Liver (tissue), 9 donors: ENCODE results near the gene SHFL. TPM values are rescaled to one million over a fixed set of nuclear protein-coding genes. Genes with fewer than 3 reads are reported as not detected.

Experiments used
- DNase-seq: peaks from one replicate; pipeline ENCODE4 v3.0.0-alpha.2; 2017; ENCODE audit warnings: low spot score
- H3K27ac ChIP-seq, 2 donors: one replicate each; pipeline ENCODE4 v1.7.0; 2013; ENCODE audit warnings: inconsistent platforms in 2 of 2, low read length in 2 of 2, control low read depth in 1 of 2, low read depth in 1 of 2, mild to moderate bottlenecking in 1 of 2
- H3K27me3 ChIP-seq, 4 donors: one replicate each; pipeline versions ENCODE4 v1.6.1 to v1.7.0; 2013; ENCODE audit warnings: low read length in 3 of 4, inconsistent platforms in 1 of 4, mild to moderate bottlenecking in 1 of 4, moderate library complexity in 1 of 4; ENCODE audit not compliant: control insufficient read depth in 4 of 4, insufficient read depth in 4 of 4
- H3K36me3 ChIP-seq, 4 donors: one replicate each; pipeline versions ENCODE4 v1.6.1 to v1.7.0; 2013; ENCODE audit warnings: low read length in 3 of 4, mild to moderate bottlenecking in 3 of 4, low read depth in 1 of 4, moderate library complexity in 1 of 4; ENCODE audit not compliant: control insufficient read depth in 4 of 4, insufficient read depth in 3 of 4
- H3K4me1 ChIP-seq, 4 donors: one replicate each; pipeline versions ENCODE4 v1.6.1 to v1.7.0; 2013; ENCODE audit warnings: low read length in 3 of 4, mild to moderate bottlenecking in 3 of 4, moderate library complexity in 1 of 4; ENCODE audit not compliant: control insufficient read depth in 4 of 4, insufficient read depth in 4 of 4
- H3K4me3 ChIP-seq, 3 donors: one replicate each; pipeline versions ENCODE4 v1.6.1 to v1.7.0; 2013; ENCODE audit warnings: low read length in 3 of 3, control low read depth in 1 of 3, low read depth in 1 of 3, mild to moderate bottlenecking in 1 of 3
- H3K9ac ChIP-seq, 2 donors: one replicate each; pipeline ENCODE4 v1.7.0; 2013; ENCODE audit warnings: low read length in 2 of 2, mild to moderate bottlenecking in 2 of 2, moderate library complexity in 2 of 2, control low read depth in 1 of 2, low read depth in 1 of 2
- H3K9me3 ChIP-seq, 4 donors: one replicate each; pipeline versions ENCODE4 v1.6.1 to v1.7.0; 2013; ENCODE audit warnings: low read length in 3 of 4; ENCODE audit not compliant: control insufficient read depth in 4 of 4
- ATF3 ChIP-seq: IDR thresholded peaks from 2 replicates; pipeline ENCODE4 v1.6.1; 2016; ENCODE audit warnings: antibody characterized with exemption
- CTCF ChIP-seq: fragments of 150-350 bp; IDR thresholded peaks from 2 replicates; pipeline ENCODE4 v1.5.1; 2017; ENCODE audit warnings: improper control_type of control experiment, low read depth, low read length; ENCODE audit not compliant: missing input control
- EGR1 ChIP-seq, 2 donors: IDR thresholded peaks; 2 replicates each; pipeline ENCODE4 v1.6.1; 2016 to 2018; ENCODE audit warnings: antibody characterized with exemption in 2 of 2, low read depth in 2 of 2
- FOXA1 ChIP-seq: IDR thresholded peaks from 2 replicates; pipeline ENCODE4 v1.6.1; 2016; ENCODE audit warnings: antibody characterized with exemption
- FOXA2 ChIP-seq: IDR thresholded peaks from 2 replicates; pipeline ENCODE4 v1.6.1; 2016; ENCODE audit warnings: antibody characterized with exemption
- GABPA ChIP-seq, 2 donors: IDR thresholded peaks in 1 of 2; conservative IDR thresholded peaks in 1 of 2; 2 replicates each; pipeline ENCODE4 v1.6.1; 2016; ENCODE audit warnings: antibody characterized with exemption in 2 of 2, mild to moderate bottlenecking in 1 of 2, moderate library complexity in 1 of 2
- HNF4A ChIP-seq, 2 donors: conservative IDR thresholded peaks; 2 replicates each; pipeline ENCODE4 v1.6.1; 2016; ENCODE audit warnings: antibody characterized with exemption in 2 of 2, mild to moderate bottlenecking in 2 of 2
- HNF4G ChIP-seq: IDR thresholded peaks from 2 replicates; pipeline ENCODE4 v1.6.1; 2016; ENCODE audit warnings: antibody characterized with exemption
- JUND ChIP-seq, 2 donors: IDR thresholded peaks; 2 replicates each; pipeline ENCODE4 v1.6.1; 2016; ENCODE audit warnings: antibody characterized with exemption in 2 of 2
- MAX ChIP-seq: IDR thresholded peaks from 2 replicates; pipeline ENCODE4 v1.6.1; 2016; ENCODE audit warnings: antibody characterized with exemption
- NR2F2 ChIP-seq: IDR thresholded peaks from 2 replicates; pipeline ENCODE4 v1.6.1; 2016; ENCODE audit warnings: antibody characterized with exemption
- RAD21 ChIP-seq, 2 donors: IDR thresholded peaks; 2 replicates each; pipeline ENCODE4 v1.6.1; 2016; ENCODE audit warnings: antibody characterized with exemption in 2 of 2, mild to moderate bottlenecking in 2 of 2
- REST ChIP-seq: IDR thresholded peaks from 2 replicates; pipeline ENCODE4 v1.6.1; 2016; ENCODE audit warnings: antibody characterized with exemption, mild to moderate bottlenecking
- RXRA ChIP-seq, 2 donors: IDR thresholded peaks; 2 replicates each; pipeline ENCODE4 v1.6.1; 2017 to 2018; ENCODE audit warnings: antibody characterized with exemption in 2 of 2, mild to moderate bottlenecking in 1 of 2
- SP1 ChIP-seq: IDR thresholded peaks from 2 replicates; pipeline ENCODE4 v1.6.1; 2018; ENCODE audit warnings: antibody characterized with exemption, mild to moderate bottlenecking
- TAF1 ChIP-seq: conservative IDR thresholded peaks from 2 replicates; pipeline ENCODE4 v1.6.1; 2016; ENCODE audit warnings: antibody characterized with exemption, mild to moderate bottlenecking
- YY1 ChIP-seq: IDR thresholded peaks from 2 replicates; pipeline ENCODE4 v1.6.1; 2016; ENCODE audit warnings: antibody characterized with exemption, mild to moderate bottlenecking
- WGBS: extraction: QIAGEN DNeasy Blood & Tissue Kit; methylation state at CpG from one replicate; pipeline ENCODE4 v1.1.7; 2013; 5-methylcytosine and 5-hydroxymethylcytosine counted together
- polyA plus RNA-seq, 2 donors: library from polyadenylated mRNA; stranded (reverse) in 1 of 2; unstranded in 1 of 2; fragments of 200-250 nt in 1 of 2; fragments of >200 nt in 1 of 2; fragmentation: Nextera tagmentation in 1 of 2; extraction: Ambion mirVana in 1 of 2; gene quantifications; one replicate each; pipeline versions ENCODE4 v1.2.1 to v1.2.3, GENCODE V29; 2013 to 2015
- total RNA-seq, 2 donors: library from RNA; depleted of rRNA; stranded (reverse); fragments of >200 nt; gene quantifications; one replicate each; pipeline ENCODE4 v1.2.3, GENCODE V29; 2014
- TF ChIP-seq, protein P1 (sequence below): IDR thresholded peaks from 2 replicates; pipeline ENCODE4 v1.6.1; 2016; ENCODE audit warnings: antibody characterized with exemption
- donor health status: healthy.
- donor health status: healthy.
- donor health status: healthy.
- donor health status: healthy.
- donor health status: healthy.

SHFL gene
- total and polyA plus RNA-seq, 4 donors, result 13.1 to 104 (median 84.7) TPM

DNA sequence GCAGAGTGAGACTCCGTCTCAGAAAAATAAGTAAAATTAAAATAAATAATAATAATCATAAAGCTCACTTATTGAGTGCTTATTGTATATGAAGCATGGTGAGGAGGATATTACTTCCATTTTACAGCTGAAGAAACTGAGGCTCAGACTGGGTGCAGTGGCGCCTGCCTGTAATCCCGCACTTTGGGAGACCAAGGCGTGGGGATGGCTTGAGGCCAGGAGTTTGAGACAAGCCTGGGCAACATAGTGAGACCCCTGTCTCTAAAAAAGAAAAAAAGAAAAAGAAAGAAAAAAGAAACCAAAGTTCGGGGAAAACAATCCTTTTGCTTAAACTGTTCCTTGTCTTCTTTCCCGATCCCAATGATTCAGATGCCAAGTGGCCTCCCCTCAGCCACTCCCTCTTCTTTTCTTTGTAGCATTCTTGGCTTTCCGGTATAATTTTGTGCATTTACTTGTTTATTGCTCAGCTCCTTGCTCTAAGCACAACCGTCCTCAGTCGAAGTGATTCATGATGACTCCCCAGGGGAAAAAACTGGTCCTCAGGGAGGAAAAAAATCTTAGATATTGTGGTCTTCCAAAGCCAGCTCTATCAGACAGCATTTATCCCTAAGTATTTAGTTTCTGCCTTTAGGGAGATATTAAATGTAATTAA, 34.5 kb downstream of the SHFL start:
- WGBS, result 85% methylated on average over 9 of the region's 9 CpGs
- TF ChIP-seq MAX, result no peak
- no peak for TF ChIP-seq SP1
- no peak for TF ChIP-seq ATF3
- TF ChIP-seq REST, result no peak
- no peak for TF ChIP-seq EGR1 (IDR thresholded peaks at IDR 0.05; ENCODE audit: low read depth in 2 of 2)
- TF ChIP-seq, protein P1, sequence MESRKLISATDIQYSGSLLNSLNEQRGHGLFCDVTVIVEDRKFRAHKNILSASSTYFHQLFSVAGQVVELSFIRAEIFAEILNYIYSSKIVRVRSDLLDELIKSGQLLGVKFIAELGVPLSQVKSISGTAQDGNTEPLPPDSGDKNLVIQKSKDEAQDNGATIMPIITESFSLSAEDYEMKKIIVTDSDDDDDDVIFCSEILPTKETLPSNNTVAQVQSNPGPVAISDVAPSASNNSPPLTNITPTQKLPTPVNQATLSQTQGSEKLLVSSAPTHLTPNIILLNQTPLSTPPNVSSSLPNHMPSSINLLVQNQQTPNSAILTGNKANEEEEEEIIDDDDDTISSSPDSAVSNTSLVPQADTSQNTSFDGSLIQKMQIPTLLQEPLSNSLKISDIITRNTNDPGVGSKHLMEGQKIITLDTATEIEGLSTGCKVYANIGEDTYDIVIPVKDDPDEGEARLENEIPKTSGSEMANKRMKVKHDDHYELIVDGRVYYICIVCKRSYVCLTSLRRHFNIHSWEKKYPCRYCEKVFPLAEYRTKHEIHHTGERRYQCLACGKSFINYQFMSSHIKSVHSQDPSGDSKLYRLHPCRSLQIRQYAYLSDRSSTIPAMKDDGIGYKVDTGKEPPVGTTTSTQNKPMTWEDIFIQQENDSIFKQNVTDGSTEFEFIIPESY, result no peak
- TF ChIP-seq HNF4A (conservative IDR thresholded peaks at IDR 0.05), result no peak
- no peak for TF ChIP-seq NR2F2
- TF ChIP-seq CTCF, result no peak
- TF ChIP-seq HNF4G, result no peak
- TF ChIP-seq RXRA (IDR thresholded peaks at IDR 0.05), result no peak
- no peak for TF ChIP-seq YY1
- TF ChIP-seq GABPA (IDR thresholded peaks at IDR 0.05 in 1 of 2, conservative IDR thresholded peaks at IDR 0.05 in 1 of 2), result no peak
- TF ChIP-seq FOXA2, result no peak
- TF ChIP-seq TAF1, result no peak
- no peak for TF ChIP-seq RAD21 (IDR thresholded peaks at IDR 0.05)
- no peak for TF ChIP-seq JUND (IDR thresholded peaks at IDR 0.05)
- TF ChIP-seq FOXA1, result no peak
- Histone ChIP-seq H3K4me1 (peaks cover 4 to 15% (median 11%) of the 10 kb centered on the region in 4 donors), H3K27me3 (no peaks in the 10 kb centered on the region), H3K9me3 (no peaks in the 10 kb centered on the region), H3K9ac (no peak overlapping the region), H3K36me3 (peaks cover 7 to 25% (median 10%) of the 10 kb centered on the region in 4 donors), H3K27ac (no peak overlapping the region), H3K4me3 (no peak overlapping the region)
- DNase-seq, result no peak
